Astrocyte (in vitro differentiated cells and primary cell): ENCODE measurements around the gene TNIP1.

Experiments
- CTCF ChIP-seq: IDR thresholded peaks from 2 replicates; pipeline ENCODE4 v1.5.1; 2011; ENCODE audit warnings: low read depth, mild to moderate bottlenecking, inconsistent platforms, low read length, moderate library complexity; ENCODE audit not compliant: insufficient read depth
- EZH2 ChIP-seq: IDR thresholded peaks from 2 replicates; pipeline ENCODE4 v1.6.1; 2012; ENCODE audit warnings: mild to moderate bottlenecking, low read length, inconsistent platforms; ENCODE audit not compliant: insufficient read depth

GRCh38 chr5:150992705-150993104 lies 88.1 kb downstream of the TNIP1 start:
- no peak for TF ChIP-seq CTCF
- TF ChIP-seq EZH2, result no peak
